Fibroblast of peridontal ligament (primary cell): ENCODE data around the gene WNT6.
A peak's percentile ranks its signal among the peaks of the same experiment; 100 is the strongest.

ENCODE experiments used
- DNase-seq: peaks from one replicate; pipeline ENCODE4 v3.0.0-alpha.2; 2010; ENCODE audit errors: extremely low read depth

The WNT6 gene

GRCh38 chr2:218893349-218894150, 33.9 kb downstream of the WNT6 start:
- no peak for DNase-seq

- no peak for DNase-seq
Measured at GRCh38 chr2:218894151-218894879, 34.7 kb downstream of the WNT6 start.

- no peak for DNase-seq
Measured at GRCh38 chr2:218894880-218895157, 35.2 kb downstream of the WNT6 start.

- DNase-seq: no peak
Measured at GRCh38 chr2:218895326-218895725, 35.7 kb downstream of the WNT6 start.

- DNase-seq: no peak
Measured at GRCh38 chr2:218895759-218896500, 36.3 kb downstream of the WNT6 start.

GRCh38 chr2:218896501-218897393, 37.1 kb downstream of the WNT6 start:
- DNase-seq: no peak

GRCh38 chr2:218897394-218898108, 37.9 kb downstream of the WNT6 start:
- DNase-seq: no peak

- DNase-seq: no peak
Measured at GRCh38 chr2:218898109-218898878, 38.7 kb downstream of the WNT6 start.

GRCh38 chr2:218899147-218899546, 39.5 kb downstream of the WNT6 start:
- DNase-seq: no peak

GRCh38 chr2:218902427-218902826, 42.8 kb downstream of the WNT6 start:
- no peak for DNase-seq

GRCh38 chr2:218904176-218904575, 44.6 kb downstream of the WNT6 start:
- DNase-seq: no peak

GRCh38 chr2:218908721-218909619, 49.4 kb downstream of the WNT6 start:
- peak; percentile 80 for DNase-seq

GRCh38 chr2:218910741-218911140, 51.1 kb downstream of the WNT6 start:
- DNase-seq: no peak

GRCh38 chr2:218920504-218920903, 60.9 kb downstream of the WNT6 start:
- DNase-seq: no peak
